Bronchial epithelial cell (primary cell): ENCODE data around the gene TMEM140. TPM values are rescaled to one million over a fixed set of nuclear protein-coding genes. Genes with fewer than 3 reads are reported as not detected.
A peak's percentile ranks its signal among the peaks of the same experiment; 100 is the strongest.

Experiments used
- DNase-seq: peaks from one replicate; pipeline ENCODE4 v3.0.0-alpha.2; 2010; ENCODE audit warnings: low read depth
- FAIRE-seq: peaks from 2 replicates; lab custom pipeline; 2011; peaks lifted over from hg19 to GRCh38; lab: Jason Lieb, UNC
- H3K27me3 ChIP-seq: 2 replicates; pipeline ENCODE4 v1.5.1; 2011; ENCODE audit warnings: low read length; ENCODE audit not compliant: control insufficient read depth, insufficient read depth
- H3K36me3 ChIP-seq: 2 replicates; pipeline ENCODE4 v1.5.1; 2011; ENCODE audit warnings: low read length; ENCODE audit not compliant: control insufficient read depth, insufficient read depth
- H3K4me3 ChIP-seq: 2 replicates; pipeline ENCODE4 v1.5.1; 2011; ENCODE audit warnings: mild to moderate bottlenecking, low read depth, low read length, control low read depth
- total RNA-seq: library from RNA; depleted of rRNA; stranded (reverse); fragments of >200 nt; gene quantifications from 2 replicates; pipeline ENCODE4 v1.2.1, GENCODE V29; 2014
- TF ChIP-seq, protein P1 (sequence below): IDR thresholded peaks from 2 replicates; pipeline ENCODE4 v1.5.1; 2011; ENCODE audit warnings: mild to moderate bottlenecking, moderate library complexity, low read length, control low read depth, inconsistent platforms; ENCODE audit not compliant: insufficient read depth, severe bottlenecking

The TMEM140 gene
- total RNA-seq, 1 donor from 2014 or later, result 0.53 TPM

DNA sequence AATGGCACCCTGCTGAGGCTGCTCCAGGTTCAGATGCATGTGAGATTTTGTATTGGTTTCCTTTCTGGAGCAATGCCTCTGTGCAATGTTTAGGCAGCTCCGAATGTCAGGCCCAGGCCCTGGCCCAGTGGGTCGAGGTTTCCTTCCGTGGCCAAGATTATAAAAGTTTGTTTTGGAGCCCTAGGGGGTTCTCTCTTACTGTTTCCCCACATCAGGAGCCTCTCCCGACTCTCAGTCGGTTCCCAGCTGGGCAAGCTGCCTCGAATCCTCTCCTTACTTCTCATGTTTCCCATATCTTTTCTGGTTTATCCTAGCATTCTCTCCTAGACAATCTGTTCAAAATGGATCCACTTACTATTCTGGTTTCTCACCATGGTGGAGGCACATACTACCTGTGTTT is 11.0 kb downstream of the TMEM140 start:
- no peak for DNase-seq
- no peak for FAIRE-seq
- H3K27me3 ChIP-seq, result no peaks in the 10 kb centered on the region
- no peak overlapping the region for H3K4me3 ChIP-seq
- TF ChIP-seq, protein P1, sequence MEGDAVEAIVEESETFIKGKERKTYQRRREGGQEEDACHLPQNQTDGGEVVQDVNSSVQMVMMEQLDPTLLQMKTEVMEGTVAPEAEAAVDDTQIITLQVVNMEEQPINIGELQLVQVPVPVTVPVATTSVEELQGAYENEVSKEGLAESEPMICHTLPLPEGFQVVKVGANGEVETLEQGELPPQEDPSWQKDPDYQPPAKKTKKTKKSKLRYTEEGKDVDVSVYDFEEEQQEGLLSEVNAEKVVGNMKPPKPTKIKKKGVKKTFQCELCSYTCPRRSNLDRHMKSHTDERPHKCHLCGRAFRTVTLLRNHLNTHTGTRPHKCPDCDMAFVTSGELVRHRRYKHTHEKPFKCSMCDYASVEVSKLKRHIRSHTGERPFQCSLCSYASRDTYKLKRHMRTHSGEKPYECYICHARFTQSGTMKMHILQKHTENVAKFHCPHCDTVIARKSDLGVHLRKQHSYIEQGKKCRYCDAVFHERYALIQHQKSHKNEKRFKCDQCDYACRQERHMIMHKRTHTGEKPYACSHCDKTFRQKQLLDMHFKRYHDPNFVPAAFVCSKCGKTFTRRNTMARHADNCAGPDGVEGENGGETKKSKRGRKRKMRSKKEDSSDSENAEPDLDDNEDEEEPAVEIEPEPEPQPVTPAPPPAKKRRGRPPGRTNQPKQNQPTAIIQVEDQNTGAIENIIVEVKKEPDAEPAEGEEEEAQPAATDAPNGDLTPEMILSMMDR, result no peak
- no peaks in the 10 kb centered on the region for H3K36me3 ChIP-seq

DNA sequence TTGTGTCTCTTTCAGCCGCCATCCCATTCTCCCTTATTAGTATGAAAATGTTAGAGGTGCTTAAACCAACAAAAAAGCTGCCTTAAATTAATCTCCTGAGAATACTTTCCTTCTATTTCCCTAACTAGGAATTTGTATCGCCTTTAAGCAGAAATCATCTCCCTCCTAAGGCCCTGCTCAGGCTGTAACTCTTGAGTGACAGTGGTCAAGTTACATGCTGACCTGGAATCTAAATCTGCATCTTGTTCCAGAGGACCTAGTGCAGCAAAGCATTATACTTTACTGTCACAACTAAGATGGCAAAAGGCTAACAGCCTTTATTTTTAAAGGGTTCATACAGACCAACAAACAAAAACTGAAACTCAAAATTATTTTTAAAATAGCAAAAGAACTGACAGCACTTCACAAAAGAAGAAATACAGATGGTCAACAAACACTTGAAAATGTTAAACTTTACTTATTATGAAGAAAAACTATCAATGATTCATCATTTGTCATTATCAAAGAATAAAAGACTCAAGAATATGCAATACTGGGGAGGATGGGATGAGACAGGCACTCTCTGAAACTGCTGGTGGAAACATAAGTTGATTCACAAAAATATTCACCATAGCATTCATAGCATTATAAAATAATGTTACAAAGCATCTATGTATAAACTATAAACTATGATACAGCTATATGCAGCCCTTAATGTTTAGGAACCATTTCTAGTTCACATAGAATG is 11.7 kb downstream of the TMEM140 start:
- Histone ChIP-seq H3K27me3 (no peaks in the 10 kb centered on the region), H3K36me3 (no peaks in the 10 kb centered on the region), H3K4me3 (no peak overlapping the region)
- FAIRE-seq (no peak), DNase-seq (peak; percentile 47)
- TF ChIP-seq, protein P1, result no peak

DNA sequence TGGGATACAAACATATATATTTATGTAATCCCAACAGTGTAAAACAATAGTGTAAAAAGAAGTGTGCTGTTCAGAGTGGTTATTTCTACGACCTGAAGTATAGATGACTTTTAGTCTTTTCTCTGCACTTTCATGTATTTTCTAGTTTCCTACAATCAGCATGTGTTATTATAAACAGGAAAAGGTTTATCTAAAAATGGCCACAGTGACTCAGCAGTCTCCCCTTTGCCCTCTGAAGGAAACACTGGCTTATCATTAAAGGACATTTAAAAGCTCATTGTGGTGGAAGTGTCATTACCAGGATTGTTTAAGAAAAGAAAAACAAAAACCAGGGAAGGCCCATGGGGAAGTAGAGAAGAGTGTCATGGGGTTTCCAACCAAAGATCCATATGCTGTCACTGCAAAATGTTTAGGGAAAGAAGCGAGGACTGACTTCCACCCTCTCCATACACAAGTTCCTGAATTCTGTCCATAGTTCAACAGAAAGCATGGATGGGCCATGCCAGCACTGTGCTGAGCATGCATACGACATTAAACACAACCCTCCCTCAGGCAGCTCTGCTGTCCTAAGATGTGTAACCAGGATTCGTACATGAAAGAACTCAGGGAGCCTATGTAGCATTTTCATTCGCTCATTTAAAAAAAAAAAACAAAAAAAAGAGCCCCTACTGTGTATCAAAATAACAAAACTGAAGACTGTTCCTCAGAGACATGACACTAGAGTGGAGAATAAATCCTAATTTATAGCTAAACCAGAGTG is 12.4 kb downstream of the TMEM140 start:
- TF ChIP-seq, protein P1, result no peak
- no peaks in the 10 kb centered on the region for H3K36me3 ChIP-seq
- H3K4me3 ChIP-seq, result no peak overlapping the region
- H3K27me3 ChIP-seq, result no peaks in the 10 kb centered on the region
- DNase-seq (no peak), FAIRE-seq (no peak)

DNA sequence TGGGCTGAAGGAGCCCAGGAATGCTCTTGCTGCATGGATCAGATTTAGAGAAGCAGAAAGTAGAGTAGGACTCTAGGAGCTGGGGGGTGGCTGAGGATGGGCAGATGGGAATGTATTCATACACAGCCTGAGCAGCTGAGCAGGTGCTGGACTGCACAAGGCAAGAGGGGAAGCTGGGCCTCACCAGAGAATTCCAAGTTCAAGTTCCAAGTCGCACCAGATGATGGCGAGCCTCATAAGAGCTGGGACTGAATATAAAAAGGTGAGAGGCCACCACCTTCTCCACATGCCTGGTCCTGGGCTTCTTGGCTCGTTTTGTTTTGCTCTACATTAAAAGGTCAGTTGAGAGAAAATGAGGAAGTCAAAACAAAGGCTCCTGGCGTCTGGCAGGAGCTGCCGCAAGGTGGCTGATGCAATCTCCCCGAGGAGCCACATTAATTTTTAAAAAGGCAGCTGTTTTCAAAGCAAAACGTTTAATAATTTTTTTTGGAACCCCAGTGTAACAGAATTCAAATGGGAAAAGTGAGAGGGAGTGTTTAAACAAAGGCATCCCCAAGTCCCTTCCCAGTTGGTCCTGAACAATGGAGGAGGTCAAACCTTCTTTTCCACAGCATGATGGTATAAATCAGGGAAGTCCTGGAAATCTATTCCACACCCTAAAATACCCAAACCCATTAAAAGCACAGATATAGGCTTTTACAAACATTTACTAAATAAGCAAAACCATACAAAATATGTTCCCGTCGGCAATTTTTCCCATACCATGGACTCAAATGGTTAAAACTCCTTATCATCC is 13.2 kb downstream of the TMEM140 start:
- TF ChIP-seq, protein P1, result no peak
- no peaks in the 10 kb centered on the region for H3K27me3 ChIP-seq
- FAIRE-seq (no peak), DNase-seq (no peak)
- H3K36me3 ChIP-seq, result no peaks in the 10 kb centered on the region
- H3K4me3 ChIP-seq, result no peak overlapping the region

DNA sequence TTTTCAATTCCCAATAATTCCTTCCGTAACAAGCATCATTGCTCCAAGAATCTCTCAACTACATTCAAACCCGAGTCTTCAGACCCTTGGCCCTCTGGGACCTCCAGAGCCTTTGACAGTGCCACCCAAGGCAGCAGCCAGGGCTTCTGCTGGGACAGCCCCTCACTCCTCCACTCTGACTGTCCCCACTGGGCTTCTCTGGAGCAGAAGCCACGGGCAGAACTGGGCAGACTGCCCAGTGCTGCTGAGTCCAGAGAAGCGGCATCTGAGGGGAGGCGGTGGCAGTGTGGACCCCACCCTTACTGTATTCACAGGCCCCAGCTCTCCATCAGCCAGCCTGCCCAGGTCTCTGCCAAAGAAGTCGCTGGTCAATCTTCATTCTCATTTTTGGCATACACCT is 13.8 kb downstream of the TMEM140 start:
- H3K36me3 ChIP-seq, result peaks cover 4% of the 10 kb centered on the region
- no peak for DNase-seq
- TF ChIP-seq, protein P1, result no peak
- FAIRE-seq, result no peak
- H3K4me3 ChIP-seq, result no peak overlapping the region
- no peaks in the 10 kb centered on the region for H3K27me3 ChIP-seq
